Gastrocnemius medialis (tissue), 4 donors: Measurements from ENCODE around the gene PDK3. TPM values are rescaled to one million over a fixed set of nuclear protein-coding genes. Genes with fewer than 3 reads are reported as not detected.

Experiments
- ATAC-seq, 2 donors: fragments of 150-250 bp; one replicate each; pipeline ENCODE4 v1.9.1; 2016
- DNase-seq, 2 donors: peaks; one replicate each; pipeline ENCODE4 v3.0.0-alpha.2; 2019
- H3K27ac ChIP-seq, 4 donors: fragments of 200-600 bp; sonication (generic); 1 replicate in 1 of 4; 2 replicates in 3 of 4; pipeline ENCODE4 v1.5.1; 2016 to 2018; ENCODE audit warnings: mild to moderate bottlenecking in 2 of 4, moderate library complexity in 1 of 4
- H3K27me3 ChIP-seq, 3 donors: fragments of 200-600 bp; sonication (generic) in 2 of 3; 1 replicate in 1 of 3; 2 replicates in 2 of 3; pipeline versions ENCODE4 v1.5.1 to v1.6.0; 2016 to 2019; ENCODE audit warnings: mild to moderate bottlenecking in 1 of 3, moderate library complexity in 1 of 3
- H3K36me3 ChIP-seq, 2 donors: fragments of 200-600 bp; sonication (generic) in 1 of 2; one replicate each; pipeline ENCODE4 v1.5.1; 2017 to 2018
- H3K4me1 ChIP-seq, 2 donors: fragments of 200-600 bp; sonication (generic) in 1 of 2; one replicate each; pipeline ENCODE4 v1.5.1; 2016 to 2017; ENCODE audit warnings: mild to moderate bottlenecking in 2 of 2
- H3K4me3 ChIP-seq, 4 donors: fragments of 200-600 bp; sonication (generic) in 3 of 4; 1 replicate in 1 of 4; 2 replicates in 3 of 4; pipeline ENCODE4 v1.5.1; 2016 to 2019; ENCODE audit warnings: mild to moderate bottlenecking in 2 of 4
- H3K9me3 ChIP-seq, 3 donors: fragments of 200-600 bp; sonication (generic) in 2 of 3; 1 replicate in 1 of 3; 2 replicates in 2 of 3; pipeline ENCODE4 v1.5.1; 2016 to 2019
- POLR2A ChIP-seq, 2 donors: fragments of 450-650 bp; IDR thresholded peaks; one replicate each; pipeline ENCODE4 v1.6.1; 2017; ENCODE audit warnings: antibody characterized with exemption in 2 of 2, mild to moderate bottlenecking in 2 of 2, moderate library complexity in 2 of 2
- in situ Hi-C, 4 donors: fragments of 200-750 bp; cut with MboI; loops; one replicate each; pipeline versions ENCODE4 v1.15.0 to v1.8.0; 2017; ENCODE audit warnings: low sequenced_read_pairs in 4 of 4
- intact Hi-C: fragments of 100-400 bp; cut with DNase I; formaldehyde crosslinking; loops from one replicate; pipeline ENCODE4 v1.15.1; 2023; ENCODE audit warnings: low total_unique reads
- total RNA-seq, 4 donors: library from RNA; depleted of rRNA; stranded (reverse); fragments of >200 nt; gene quantifications; one replicate each; pipeline versions ENCODE4 v1.1.0 to v1.2.3, GENCODE V29; 2016
- TF ChIP-seq, protein P1 (sequence below), 5 experiments: fragments of 450-650 bp in 3 of 5; fragments of 200-600 bp in 2 of 5; sonication (generic) in 2 of 5; IDR thresholded peaks in 4 of 5; conservative IDR thresholded peaks in 1 of 5; 1 replicate in 4 of 5; 2 replicates in 1 of 5; pipeline ENCODE4 v1.5.1; 2016 to 2019; ENCODE audit warnings: antibody characterized with exemption in 5 of 5, mild to moderate bottlenecking in 3 of 5, moderate library complexity in 3 of 5

Gene PDK3
- total RNA-seq, 4 donors from 2014 or later = 1.8 to 4.5 (median 2.7) TPM

DNA sequence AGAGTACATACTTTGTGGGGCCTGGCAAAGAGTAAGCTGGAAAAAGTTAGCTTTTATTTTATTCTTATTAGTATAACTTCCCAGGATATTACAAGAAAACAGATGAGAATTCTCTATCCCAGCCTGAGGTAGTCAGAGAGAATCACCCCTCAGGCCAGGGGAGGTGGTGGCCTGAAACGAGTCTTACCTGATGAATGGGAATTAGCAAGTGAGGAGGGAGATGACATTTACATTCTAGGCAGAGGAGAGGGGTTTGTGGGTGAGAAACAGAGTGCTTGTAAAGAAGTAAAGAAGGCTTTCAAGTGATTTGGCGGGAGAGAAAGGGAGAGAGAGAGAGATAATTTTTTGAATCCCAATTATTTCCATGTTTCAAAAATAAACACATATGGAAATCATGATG lies 39.3 kb upstream of the PDK3 start:
- no peak overlapping the region for H3K27ac ChIP-seq

GRCh38 chrX:24426340-24426913 lies 38.7 kb upstream of the PDK3 start:
- no peaks in the 10 kb centered on the region for H3K4me1 ChIP-seq
- intact Hi-C loops (no loop called here), in situ Hi-C loops (no loop called here)
- DNase-seq (no peak), ATAC-seq (no peak)
- no peaks in the 10 kb centered on the region for H3K36me3 ChIP-seq
- TF ChIP-seq POLR2A (IDR thresholded peaks at IDR 0.05) = no peak
- TF ChIP-seq, protein P1, sequence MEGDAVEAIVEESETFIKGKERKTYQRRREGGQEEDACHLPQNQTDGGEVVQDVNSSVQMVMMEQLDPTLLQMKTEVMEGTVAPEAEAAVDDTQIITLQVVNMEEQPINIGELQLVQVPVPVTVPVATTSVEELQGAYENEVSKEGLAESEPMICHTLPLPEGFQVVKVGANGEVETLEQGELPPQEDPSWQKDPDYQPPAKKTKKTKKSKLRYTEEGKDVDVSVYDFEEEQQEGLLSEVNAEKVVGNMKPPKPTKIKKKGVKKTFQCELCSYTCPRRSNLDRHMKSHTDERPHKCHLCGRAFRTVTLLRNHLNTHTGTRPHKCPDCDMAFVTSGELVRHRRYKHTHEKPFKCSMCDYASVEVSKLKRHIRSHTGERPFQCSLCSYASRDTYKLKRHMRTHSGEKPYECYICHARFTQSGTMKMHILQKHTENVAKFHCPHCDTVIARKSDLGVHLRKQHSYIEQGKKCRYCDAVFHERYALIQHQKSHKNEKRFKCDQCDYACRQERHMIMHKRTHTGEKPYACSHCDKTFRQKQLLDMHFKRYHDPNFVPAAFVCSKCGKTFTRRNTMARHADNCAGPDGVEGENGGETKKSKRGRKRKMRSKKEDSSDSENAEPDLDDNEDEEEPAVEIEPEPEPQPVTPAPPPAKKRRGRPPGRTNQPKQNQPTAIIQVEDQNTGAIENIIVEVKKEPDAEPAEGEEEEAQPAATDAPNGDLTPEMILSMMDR (IDR thresholded peaks at IDR 0.05 in 4 of 5, conservative IDR thresholded peaks at IDR 0.05 in 1 of 5) = no peak
- no peak overlapping the region for H3K27ac ChIP-seq
- no peaks in the 10 kb centered on the region for H3K9me3 ChIP-seq
- H3K4me3 ChIP-seq = no peak overlapping the region
- H3K27me3 ChIP-seq = no peaks in the 10 kb centered on the region

More for the DNA sequence above, 39.3 kb upstream of the PDK3 start:
- Histone ChIP-seq H3K4me3 (no peak overlapping the region), H3K36me3 (no peaks in the 10 kb centered on the region), H3K27me3 (no peaks in the 10 kb centered on the region), H3K9me3 (no peaks in the 10 kb centered on the region), H3K4me1 (no peaks in the 10 kb centered on the region)
- intact Hi-C loops (no loop called here), in situ Hi-C loops (no loop called here)
- DNase-seq = no peak
- no peak for ATAC-seq
- TF ChIP-seq, protein P1 (IDR thresholded peaks at IDR 0.05 in 4 of 5, conservative IDR thresholded peaks at IDR 0.05 in 1 of 5) = no peak
- TF ChIP-seq POLR2A (IDR thresholded peaks at IDR 0.05) = no peak

- Histone ChIP-seq H3K4me1 (no peaks in the 10 kb centered on the region), H3K27me3 (no peaks in the 10 kb centered on the region), H3K27ac (no peak overlapping the region), H3K36me3 (no peaks in the 10 kb centered on the region), H3K9me3 (no peaks in the 10 kb centered on the region), H3K4me3 (no peak overlapping the region)
- no peak for TF ChIP-seq POLR2A (IDR thresholded peaks at IDR 0.05)
- TF ChIP-seq, protein P1 (IDR thresholded peaks at IDR 0.05 in 4 of 5, conservative IDR thresholded peaks at IDR 0.05 in 1 of 5) = no peak
- in situ Hi-C loops = no loop called here
- DNase-seq (no peak), ATAC-seq (no peak)
- intact Hi-C loops = no loop called here
Measured at GRCh38 chrX:24426921-24427746, 38.0 kb upstream of the PDK3 start.

GRCh38 chrX:24427747-24428019 lies 37.4 kb upstream of the PDK3 start:
- Histone ChIP-seq H3K4me3 (no peak overlapping the region), H3K27ac (no peak overlapping the region), H3K36me3 (no peaks in the 10 kb centered on the region), H3K9me3 (no peaks in the 10 kb centered on the region), H3K27me3 (no peaks in the 10 kb centered on the region), H3K4me1 (no peaks in the 10 kb centered on the region)
- intact Hi-C loops (no loop called here), in situ Hi-C loops (no loop called here)
- no peak for DNase-seq
- no peak for TF ChIP-seq POLR2A (IDR thresholded peaks at IDR 0.05)
- TF ChIP-seq, protein P1 (IDR thresholded peaks at IDR 0.05 in 4 of 5, conservative IDR thresholded peaks at IDR 0.05 in 1 of 5) = no peak
- ATAC-seq = no peak
